Esophagus squamous epithelium (tissue), 4 donors: ENCODE data around the gene RAB13.

Experiments
- CTCF ChIP-seq, 6 experiments: fragments of 450-650 bp in 4 of 6; fragments of 200-600 bp in 2 of 6; sonication (generic) in 2 of 6; IDR thresholded peaks; one replicate each; pipeline ENCODE4 v1.5.1; 2016 to 2019; ENCODE audit warnings: antibody characterized with exemption in 6 of 6, mild to moderate bottlenecking in 4 of 6, moderate library complexity in 4 of 6
- POLR2A ChIP-seq, 4 donors: fragments of 450-650 bp; IDR thresholded peaks; one replicate each; pipeline ENCODE4 v1.6.1; 2017; ENCODE audit warnings: antibody characterized with exemption in 4 of 4, mild to moderate bottlenecking in 4 of 4, moderate library complexity in 3 of 4

DNA sequence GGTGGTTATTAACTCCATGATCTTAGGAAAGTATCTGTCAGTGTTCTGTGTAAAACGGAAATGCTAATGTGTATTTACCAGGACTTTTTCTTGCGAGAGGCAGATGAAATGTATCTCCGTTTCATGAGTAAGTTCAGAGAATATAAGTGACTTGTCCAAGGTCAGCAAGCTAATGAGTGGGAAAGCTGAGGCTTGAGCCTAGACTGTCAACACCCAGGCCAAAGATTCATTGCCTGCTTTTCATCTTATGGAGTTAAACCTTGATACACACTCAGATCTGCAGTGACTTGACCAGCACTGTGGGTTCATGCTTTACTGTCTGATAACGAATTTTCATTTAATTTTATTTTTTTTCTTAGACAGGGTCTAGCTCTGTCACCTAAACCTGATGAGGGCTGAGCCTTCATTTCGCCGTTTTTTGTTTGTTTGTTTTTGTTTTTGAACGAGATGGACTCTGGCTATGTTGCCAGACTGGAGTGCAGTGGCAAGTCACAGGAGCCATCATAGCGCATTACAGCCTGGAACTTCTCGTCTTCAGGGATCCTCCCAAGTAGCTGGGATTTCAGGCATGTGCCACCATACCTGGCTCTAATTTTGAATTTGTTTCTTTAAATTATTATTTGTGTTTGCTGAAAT, 7.7 kb downstream of the RAB13 start:
- TF ChIP-seq POLR2A (IDR thresholded peaks at IDR 0.05) (no peak), CTCF (IDR thresholded peaks at IDR 0.05) (no peak)
